ENCODE data around the gene SKIL. TPM values are rescaled to one million over a fixed set of nuclear protein-coding genes. Genes with fewer than 3 reads are reported as not detected.

Gene SKIL
- total RNA-seq (ENCODE audit: low replicate concordance) = 28.1 and 35.7 TPM in 2 replicates
- long read RNA-seq, partial matches to known transcripts = 9 of 16 reads
- long read RNA-seq, other reads (novel, unspliced or antisense) = 5 of 16 reads

- peak within 1 kb of the TSS; percentile 95 for H3K27ac Mint-ChIP-seq
- DNase-seq (ENCODE audit: extremely low spot score, unreplicated experiment) = peak; percentile 93
- no peaks in the 10 kb centered on the region for H3K27me3 Mint-ChIP-seq
- peaks cover 33% of the 10 kb centered on the region for H3K4me1 Mint-ChIP-seq (ENCODE audit: unreplicated experiment)
- no peaks in the 10 kb centered on the region for H3K9me3 Mint-ChIP-seq
- TF ChIP-seq, protein P1, sequence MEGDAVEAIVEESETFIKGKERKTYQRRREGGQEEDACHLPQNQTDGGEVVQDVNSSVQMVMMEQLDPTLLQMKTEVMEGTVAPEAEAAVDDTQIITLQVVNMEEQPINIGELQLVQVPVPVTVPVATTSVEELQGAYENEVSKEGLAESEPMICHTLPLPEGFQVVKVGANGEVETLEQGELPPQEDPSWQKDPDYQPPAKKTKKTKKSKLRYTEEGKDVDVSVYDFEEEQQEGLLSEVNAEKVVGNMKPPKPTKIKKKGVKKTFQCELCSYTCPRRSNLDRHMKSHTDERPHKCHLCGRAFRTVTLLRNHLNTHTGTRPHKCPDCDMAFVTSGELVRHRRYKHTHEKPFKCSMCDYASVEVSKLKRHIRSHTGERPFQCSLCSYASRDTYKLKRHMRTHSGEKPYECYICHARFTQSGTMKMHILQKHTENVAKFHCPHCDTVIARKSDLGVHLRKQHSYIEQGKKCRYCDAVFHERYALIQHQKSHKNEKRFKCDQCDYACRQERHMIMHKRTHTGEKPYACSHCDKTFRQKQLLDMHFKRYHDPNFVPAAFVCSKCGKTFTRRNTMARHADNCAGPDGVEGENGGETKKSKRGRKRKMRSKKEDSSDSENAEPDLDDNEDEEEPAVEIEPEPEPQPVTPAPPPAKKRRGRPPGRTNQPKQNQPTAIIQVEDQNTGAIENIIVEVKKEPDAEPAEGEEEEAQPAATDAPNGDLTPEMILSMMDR (conservative IDR thresholded peaks at IDR 0.05) = peak; percentile 26
- peak within 1 kb of the TSS; percentile 92 for H3K4me3 Mint-ChIP-seq
- H3K36me3 Mint-ChIP-seq = peaks cover 19% of the 10 kb centered on the region
These were observed at the start of gene SKIL for GRCh38 chr3:170357176-170358041. Gene SKIL (plus strand): TSS chr3:170357715. CDS start chr3:170360332, 2,617 bp downstream.

- Mint-ChIP-seq H3K27me3 (no peaks in the 10 kb centered on the region), H3K36me3 (peaks cover 3% of the 10 kb centered on the region), H3K4me1 (ENCODE audit: unreplicated experiment) (peaks cover 4% of the 10 kb centered on the region), H3K4me3 (no peak overlapping the region), H3K9me3 (no peaks in the 10 kb centered on the region), H3K27ac (no peak overlapping the region)
- TF ChIP-seq, protein P1 (conservative IDR thresholded peaks at IDR 0.05) = no peak
- DNase-seq (ENCODE audit: extremely low spot score, unreplicated experiment) = no peak
These were observed 48.5 kb upstream of the SKIL start for GRCh38 chr3:170309046-170309445.

GRCh38 chr3:170317954-170318353 is 39.6 kb upstream of the SKIL start:
- Mint-ChIP-seq H3K4me1 (ENCODE audit: unreplicated experiment) (peaks cover 19% of the 10 kb centered on the region), H3K27ac (no peak overlapping the region), H3K9me3 (peaks cover 4% of the 10 kb centered on the region), H3K36me3 (no peaks in the 10 kb centered on the region), H3K27me3 (no peaks in the 10 kb centered on the region), H3K4me3 (no peak overlapping the region)
- DNase-seq (ENCODE audit: extremely low spot score, unreplicated experiment) = no peak
- TF ChIP-seq, protein P1 (conservative IDR thresholded peaks at IDR 0.05) = no peak

- peak overlapping the region; percentile 71 for H3K27ac Mint-ChIP-seq
- H3K4me3 Mint-ChIP-seq = peak overlapping the region; percentile 64
- peaks cover 4% of the 10 kb centered on the region for H3K9me3 Mint-ChIP-seq
- H3K27me3 Mint-ChIP-seq = no peaks in the 10 kb centered on the region
- no peak for DNase-seq (ENCODE audit: extremely low spot score, unreplicated experiment)
- no peaks in the 10 kb centered on the region for H3K36me3 Mint-ChIP-seq
- TF ChIP-seq, protein P1 (conservative IDR thresholded peaks at IDR 0.05) = no peak
- H3K4me1 Mint-ChIP-seq (ENCODE audit: unreplicated experiment) = peaks cover 28% of the 10 kb centered on the region
These were observed 36.9 kb upstream of the SKIL start for GRCh38 chr3:170320461-170321121.

- H3K27ac Mint-ChIP-seq = peak overlapping the region; percentile 71
- peaks cover 28% of the 10 kb centered on the region for H3K4me1 Mint-ChIP-seq (ENCODE audit: unreplicated experiment)
- no peaks in the 10 kb centered on the region for H3K27me3 Mint-ChIP-seq
- H3K36me3 Mint-ChIP-seq = no peaks in the 10 kb centered on the region
- TF ChIP-seq, protein P1 (conservative IDR thresholded peaks at IDR 0.05) = no peak
- peaks cover 4% of the 10 kb centered on the region for H3K9me3 Mint-ChIP-seq
- H3K4me3 Mint-ChIP-seq = no peak overlapping the region
- DNase-seq (ENCODE audit: extremely low spot score, unreplicated experiment) = no peak
These were observed 36.0 kb upstream of the SKIL start for GRCh38 chr3:170321321-170322034.

All from type B pancreatic cell (in vitro differentiated cells).